Measurements from ENCODE around the gene THBD. TPM values are rescaled to one million over a fixed set of nuclear protein-coding genes. Genes with fewer than 3 reads are reported as not detected.

THBD gene
- total RNA-seq, 5 donors from 2014 or later (not counting 1 experiment from before 2014, with no cell fraction given), result 0.07 to 0.23 (median 0.16) TPM

DNA sequence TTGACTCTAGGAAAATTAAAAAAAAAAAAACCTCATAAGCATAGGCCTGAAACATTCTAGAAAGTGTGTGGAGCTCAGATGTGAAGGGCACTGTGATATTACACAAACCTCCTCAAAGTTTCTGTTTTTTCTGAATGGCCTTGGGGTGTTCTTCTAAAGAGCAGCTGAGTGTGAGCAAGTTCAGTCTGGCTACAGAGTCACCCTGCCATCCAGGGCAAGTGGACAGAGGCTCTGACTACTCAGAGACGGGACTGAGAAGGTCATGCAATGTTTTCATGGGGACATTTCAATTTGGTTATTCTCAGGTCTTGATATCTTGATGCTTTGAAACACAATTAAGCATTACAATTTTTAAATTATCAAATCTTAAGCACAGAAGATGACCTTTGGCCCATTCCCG is 51.0 kb downstream of the THBD start:
- no peak for DNase-seq
- no peak overlapping the region for H3K4me3 ChIP-seq (ENCODE audit: control insufficient read depth in 1 of 2, extremely low read depth in 1 of 2, low read length in 1 of 2)
- Mint-ChIP-seq H3K4me1 (no peaks in the 10 kb centered on the region), H3K4me3 (no peak overlapping the region), H3K9me3 (no peaks in the 10 kb centered on the region), H3K27ac (no peak overlapping the region), H3K27me3 (no peaks in the 10 kb centered on the region), H3K36me3 (no peaks in the 10 kb centered on the region)
- peaks cover 0 to 10% of the 10 kb centered on the region in 2 experiments for H3K27me3 ChIP-seq (replicated peaks in 1 of 2; ENCODE audit: control insufficient read depth in 2 of 2, extremely low read depth in 1 of 2, insufficient read depth in 2 of 2, low read length in 1 of 2)
- H3K36me3 ChIP-seq (ENCODE audit: control insufficient read depth in 2 of 2, extremely low read depth in 1 of 2, insufficient read depth in 1 of 2, low read length in 1 of 2), result no peaks in the 10 kb centered on the region
- no peak overlapping the region for H3K27ac ChIP-seq (ENCODE audit: low read length)
- no peak for ATAC-seq (replicated peaks in 1 of 4)
- no peaks in the 10 kb centered on the region for H3K9me3 ChIP-seq
- H3K4me1 ChIP-seq (ENCODE audit: control insufficient read depth in 1 of 2, extremely low read depth in 1 of 2, insufficient read depth in 2 of 2, low read length in 2 of 2), result no peaks in the 10 kb centered on the region
- ChIA-PET CTCF (no interaction called here), POLR2A (no interaction called here)
- no CpG with 5 or more reads among the region's 2 CpGs for WGBS (ENCODE audit: insufficient coverage)

- no peaks in the 10 kb centered on the region for H3K9me3 ChIP-seq
- peaks cover 0 to 8% of the 10 kb centered on the region in 2 experiments for H3K27me3 ChIP-seq (replicated peaks in 1 of 2; ENCODE audit: control insufficient read depth in 2 of 2, extremely low read depth in 1 of 2, insufficient read depth in 2 of 2, low read length in 1 of 2)
- no peaks in the 10 kb centered on the region for H3K4me1 ChIP-seq (ENCODE audit: control insufficient read depth in 1 of 2, extremely low read depth in 1 of 2, insufficient read depth in 2 of 2, low read length in 2 of 2)
- ATAC-seq (replicated peaks in 1 of 4), result no peak
- Mint-ChIP-seq H3K27ac (no peak overlapping the region), H3K36me3 (no peaks in the 10 kb centered on the region), H3K9me3 (peaks cover 0 to 4% (median 3%) of the 10 kb centered on the region in 3 donors), H3K27me3 (no peaks in the 10 kb centered on the region), H3K4me3 (no peak overlapping the region), H3K4me1 (no peaks in the 10 kb centered on the region)
- ChIA-PET CTCF (no interaction called here), POLR2A (no interaction called here)
- DNase-seq, result no peak
- H3K36me3 ChIP-seq (ENCODE audit: control insufficient read depth in 2 of 2, extremely low read depth in 1 of 2, insufficient read depth in 1 of 2, low read length in 1 of 2), result no peaks in the 10 kb centered on the region
- H3K27ac ChIP-seq (ENCODE audit: low read length), result no peak overlapping the region
- WGBS (ENCODE audit: insufficient coverage), result 60% methylated on average over 1 of the region's 1 CpG
- H3K4me3 ChIP-seq (ENCODE audit: control insufficient read depth in 1 of 2, extremely low read depth in 1 of 2, low read length in 1 of 2), result no peak overlapping the region
Measured at GRCh38 chr20:22995923-22996322, 53.5 kb downstream of the THBD start.

Other genes with a start within 250 kb of the THBD start
- not detected for gene SSTR4, start 14.4 kb downstream of the THBD start, total RNA-seq
- 1 to 10 TPM in 1 of 5 donors, under 1 TPM in 4; 0.38 to 1.9 (median 0.58) TPM for gene CD93, start 36.7 kb upstream of the THBD start, total RNA-seq

All from T-cell (primary cell).